Neutrophil (primary cell): ENCODE results near the gene USP34.

Experiments used
- H3K27ac ChIP-seq: fragments of 200-600 bp; sonication (generic); 2 replicates; pipeline ENCODE4 v1.5.1; 2016; ENCODE audit warnings: mild to moderate bottlenecking, moderate library complexity
- H3K27me3 ChIP-seq: fragments of 200-600 bp; sonication (generic); 2 replicates; pipeline ENCODE4 v1.6.0; 2016; ENCODE audit warnings: mild to moderate bottlenecking
- H3K36me3 ChIP-seq: fragments of 200-600 bp; sonication (generic); 2 replicates; pipeline ENCODE4 v1.5.1; 2017
- H3K4me1 ChIP-seq, 2 experiments: fragments of 200-600 bp in 1 of 2; sonication (generic) in 1 of 2; 1 replicate in 1 of 2; 2 replicates in 1 of 2; pipeline versions ENCODE4 v1.5.1 to v1.6.1; 2013 to 2016; ENCODE audit warnings: low read depth in 1 of 2, low read length in 1 of 2, mild to moderate bottlenecking in 1 of 2, moderate library complexity in 1 of 2; ENCODE audit not compliant: control insufficient read depth in 1 of 2, insufficient read depth in 1 of 2
- H3K4me3 ChIP-seq, 2 experiments: fragments of 200-600 bp in 1 of 2; sonication (generic) in 1 of 2; 1 replicate in 1 of 2; 2 replicates in 1 of 2; pipeline ENCODE4 v1.5.1; 2013 to 2016; ENCODE audit warnings: low read depth in 1 of 2, low read length in 1 of 2, mild to moderate bottlenecking in 1 of 2, moderate library complexity in 1 of 2
- H3K9me3 ChIP-seq: fragments of 200-600 bp; sonication (generic); 2 replicates; pipeline ENCODE4 v1.5.1; 2016
- CTCF ChIP-seq: fragments of 200-600 bp; sonication (generic); IDR thresholded peaks from 2 replicates; pipeline ENCODE4 v1.5.1; 2016; ENCODE audit warnings: antibody characterized with exemption

USP34 gene

GRCh38 chr2:61419570-61419969 lies 51.3 kb downstream of the USP34 start:
- H3K36me3 ChIP-seq = no peaks in the 10 kb centered on the region
- TF ChIP-seq CTCF = no peak
- H3K27ac ChIP-seq = no peak overlapping the region
- no peak overlapping the region for H3K4me3 ChIP-seq
- peaks cover 23 to 30% of the 10 kb centered on the region in 2 experiments for H3K4me1 ChIP-seq
- no peaks in the 10 kb centered on the region for H3K9me3 ChIP-seq
- H3K27me3 ChIP-seq = no peaks in the 10 kb centered on the region

- peaks cover 23 to 27% of the 10 kb centered on the region in 2 experiments for H3K4me1 ChIP-seq
- H3K27ac ChIP-seq = no peak overlapping the region
- no peak for TF ChIP-seq CTCF
- H3K36me3 ChIP-seq = no peaks in the 10 kb centered on the region
- no peaks in the 10 kb centered on the region for H3K27me3 ChIP-seq
- H3K9me3 ChIP-seq = no peaks in the 10 kb centered on the region
- no peak overlapping the region for H3K4me3 ChIP-seq
Measured at GRCh38 chr2:61419129-61419528, 51.8 kb downstream of the USP34 start.

GRCh38 chr2:61416871-61417645 lies 53.8 kb downstream of the USP34 start:
- H3K36me3 ChIP-seq = no peaks in the 10 kb centered on the region
- no peaks in the 10 kb centered on the region for H3K9me3 ChIP-seq
- no peak for TF ChIP-seq CTCF
- H3K4me3 ChIP-seq = no peak overlapping the region
- no peaks in the 10 kb centered on the region for H3K27me3 ChIP-seq
- no peak overlapping the region for H3K27ac ChIP-seq
- H3K4me1 ChIP-seq = peaks cover 15 to 17% of the 10 kb centered on the region in 2 experiments

GRCh38 chr2:61415265-61415664 lies 55.6 kb downstream of the USP34 start:
- no peak for TF ChIP-seq CTCF
- Histone ChIP-seq H3K9me3 (no peaks in the 10 kb centered on the region), H3K4me3 (no peak overlapping the region), H3K27ac (no peak overlapping the region), H3K36me3 (peaks cover 1% of the 10 kb centered on the region), H3K4me1 (no peaks in the 10 kb centered on the region), H3K27me3 (no peaks in the 10 kb centered on the region)

- Histone ChIP-seq H3K27me3 (no peaks in the 10 kb centered on the region), H3K4me1 (no peaks in the 10 kb centered on the region), H3K36me3 (peaks cover 6% of the 10 kb centered on the region), H3K27ac (no peak overlapping the region), H3K9me3 (no peaks in the 10 kb centered on the region), H3K4me3 (no peak overlapping the region)
- TF ChIP-seq CTCF = no peak
Measured at GRCh38 chr2:61414674-61415073, 56.2 kb downstream of the USP34 start.
